WTC11 (cell line): ENCODE measurements around the gene SGCD. TPM values are rescaled to one million over a fixed set of nuclear protein-coding genes. Genes with fewer than 3 reads are reported as not detected.

Experiments used
- ATAC-seq: fragments of 200-7000 bp; cut with Tn5 transposase; 2 replicates; pipeline ENCODE4 v1.10.0; 2021; ENCODE audit warnings: mild to moderate bottlenecking, moderate library complexity
- CTCF ChIA-PET: fragments of 300-600 bp; sonication (Branson Sonifier 250); formaldehyde crosslinking; loops from one replicate; lab custom pipeline; 2021; ENCODE audit warnings: antibody characterized with exemption; lab: Charles Lee
- POLR2A ChIA-PET: fragments of 350-600 bp; sonication (Branson Sonifier 250); formaldehyde crosslinking; loops from one replicate; lab custom pipeline; 2021; ENCODE audit warnings: antibody characterized with exemption; lab: Charles Lee
- DNase-seq: peaks from one replicate; pipeline ENCODE4 v3.0.0; 2021; ENCODE audit warnings: low spot score
- H3K27ac Mint-ChIP-seq: 2 replicates; pipeline ENCODE4 v1.8.0; 2021; ENCODE audit warnings: mixed read lengths
- H3K27me3 Mint-ChIP-seq: 2 replicates; pipeline ENCODE4 v1.8.0; 2021; ENCODE audit warnings: low read depth, mild to moderate bottlenecking, moderate library complexity, mixed read lengths
- H3K36me3 Mint-ChIP-seq: 2 replicates; pipeline ENCODE4 v1.8.0; 2021; ENCODE audit warnings: mixed read lengths
- H3K4me1 Mint-ChIP-seq: 2 replicates; pipeline ENCODE4 v1.8.0; 2022; ENCODE audit warnings: mixed read lengths
- H3K4me3 Mint-ChIP-seq: 2 replicates; pipeline ENCODE4 v1.8.0; 2021; ENCODE audit warnings: mild to moderate bottlenecking, moderate library complexity, mixed read lengths
- H3K9me3 Mint-ChIP-seq: 2 replicates; pipeline ENCODE4 v1.8.0; 2021; ENCODE audit warnings: mixed read lengths
- EMX1 ChIP-seq: fragments of 250-450 bp; sonication (Bioruptor Pico); IDR thresholded peaks from 2 replicates; pipeline ENCODE4 v1.8.0; 2021; ENCODE audit warnings: mild to moderate bottlenecking
- FOXJ3 ChIP-seq: sonication (generic); formaldehyde crosslinking; IDR thresholded peaks from 2 replicates; pipeline ENCODE4 v1.9.0; 2021; ENCODE audit warnings: missing genetic modification reagents, mild to moderate bottlenecking, borderline replicate concordance
- MYBL2 ChIP-seq: sonication (generic); formaldehyde crosslinking; IDR thresholded peaks from 2 replicates; pipeline ENCODE4 v1.8.1; 2023; ENCODE audit warnings: mild to moderate bottlenecking, moderate library complexity, missing genetic modification reagents
- NFATC4 ChIP-seq: fragments of 250-450 bp; sonication (Bioruptor Pico); IDR thresholded peaks from 2 replicates; pipeline ENCODE4 v1.9.0; 2021; ENCODE audit warnings: mild to moderate bottlenecking
- NFE2L1 ChIP-seq: sonication (generic); formaldehyde crosslinking; IDR thresholded peaks from 2 replicates; pipeline ENCODE4 v1.8.1; 2023; ENCODE audit warnings: missing genetic modification reagents
- NR3C1 ChIP-seq: sonication (generic); formaldehyde crosslinking; conservative IDR thresholded peaks from 2 replicates; pipeline ENCODE4 v1.8.1; 2023; ENCODE audit warnings: low read depth, mild to moderate bottlenecking, missing genetic modification reagents
- SP1 ChIP-seq: sonication (generic); formaldehyde crosslinking; conservative IDR thresholded peaks from 2 replicates; pipeline ENCODE4 v1.8.1; 2022; ENCODE audit warnings: missing genetic modification reagents
- ZBTB21 ChIP-seq: sonication (generic); formaldehyde crosslinking; IDR thresholded peaks from 2 replicates; pipeline ENCODE4 v1.8.1; 2023; ENCODE audit warnings: mild to moderate bottlenecking, missing genetic modification reagents, borderline replicate concordance
- ZNF121 ChIP-seq: sonication (generic); formaldehyde crosslinking; IDR thresholded peaks from 2 replicates; pipeline ENCODE4 v1.8.0; 2023; ENCODE audit warnings: missing genetic modification reagents
- ZNF423 ChIP-seq: fragments of 250-450 bp; sonication (Bioruptor Pico); IDR thresholded peaks from 2 replicates; pipeline ENCODE4 v2.1.2; 2022; ENCODE audit warnings: mild to moderate bottlenecking, moderate library complexity
- total RNA-seq: library from RNA; stranded (reverse); gene quantifications from 3 replicates; pipeline ENCODE4 v1.2.3, GENCODE V29; 2021
- TF ChIP-seq, protein P1 (sequence below): sonication (generic); formaldehyde crosslinking; IDR thresholded peaks from 2 replicates; pipeline ENCODE4 v1.8.1; 2022; ENCODE audit warnings: low read depth, missing genetic modification reagents, borderline replicate concordance
- TF ChIP-seq, protein P2 (sequence below): sonication (generic); formaldehyde crosslinking; IDR thresholded peaks from 2 replicates; pipeline ENCODE4 v1.8.1; 2023; ENCODE audit warnings: mild to moderate bottlenecking, moderate library complexity, missing genetic modification reagents
- TF ChIP-seq, protein P3 (sequence below): sonication (generic); formaldehyde crosslinking; IDR thresholded peaks from 2 replicates; pipeline ENCODE4 v1.8.0; 2022; ENCODE audit warnings: mild to moderate bottlenecking, missing genetic modification reagents
- TF ChIP-seq, protein P4 (sequence below): fragments of 250-450 bp; sonication (Bioruptor Pico); IDR thresholded peaks from 2 replicates; pipeline ENCODE4 v2.1.2; 2022; ENCODE audit warnings: mild to moderate bottlenecking, moderate library complexity
- TF ChIP-seq, protein P5 (sequence below): fragments of 250-450 bp; sonication (Bioruptor Pico); IDR thresholded peaks from 2 replicates; pipeline ENCODE4 v1.8.0; 2021; ENCODE audit warnings: mild to moderate bottlenecking
- TF ChIP-seq, protein P6 (sequence below): sonication (generic); formaldehyde crosslinking; IDR thresholded peaks from 2 replicates; pipeline ENCODE4 v1.8.0; 2022; ENCODE audit warnings: mild to moderate bottlenecking, missing genetic modification reagents
- TF ChIP-seq, protein P7 (sequence below): fragments of 250-450 bp; sonication (Bioruptor Pico); IDR thresholded peaks from 2 replicates; pipeline ENCODE4 v1.9.0; 2021; ENCODE audit warnings: mild to moderate bottlenecking
- TF ChIP-seq, protein P8 (sequence below): sonication (generic); formaldehyde crosslinking; IDR thresholded peaks from 2 replicates; pipeline ENCODE4 v1.8.1; 2022; ENCODE audit warnings: missing genetic modification reagents, borderline replicate concordance

Gene SGCD
- total RNA-seq, 1 experiment from 2014 or later, result 0.33 TPM

DNA sequence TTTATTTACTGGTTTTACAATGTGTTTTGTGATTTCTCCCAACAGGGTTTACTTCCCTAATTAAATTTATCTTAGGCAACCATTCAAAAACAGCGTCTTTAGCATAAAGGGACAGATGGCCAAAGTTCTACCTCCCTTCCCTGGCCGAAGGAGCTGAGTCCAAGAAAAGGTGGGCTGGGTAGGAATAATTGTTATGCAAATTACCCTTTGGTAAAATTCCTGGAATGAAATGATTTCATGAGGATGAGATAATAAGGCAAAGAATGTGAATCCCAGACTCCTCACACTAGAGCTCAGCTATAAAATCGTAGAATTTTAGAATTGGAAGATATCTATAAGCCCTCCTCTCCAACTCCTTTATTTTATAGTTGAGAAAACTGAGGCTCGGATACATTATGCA, 119.6 kb downstream of the SGCD start:
- ATAC-seq (no peak), DNase-seq (no peak)
- Mint-ChIP-seq H3K9me3 (no peaks in the 10 kb centered on the region), H3K36me3 (no peaks in the 10 kb centered on the region), H3K4me3 (no peak overlapping the region), H3K27me3 (no peaks in the 10 kb centered on the region; the same call in 1 of the 2 replicates), H3K4me1 (peaks cover 72% of the 10 kb centered on the region), H3K27ac (no peak overlapping the region)
- POLR2A ChIA-PET, result no interaction called here
- TF ChIP-seq SP1 (CRISPR knock-in tag) (no peak), ZBTB21 (CRISPR knock-in tag) (no peak), NFE2L1 (CRISPR knock-in tag) (no peak), NFATC4 (CRISPR knock-in tag) (no peak), NR3C1 (CRISPR knock-in tag) (no peak), MYBL2 (CRISPR knock-in tag) (no peak), FOXJ3 (CRISPR knock-in tag) (no peak)
- TF ChIP-seq, protein P1, sequence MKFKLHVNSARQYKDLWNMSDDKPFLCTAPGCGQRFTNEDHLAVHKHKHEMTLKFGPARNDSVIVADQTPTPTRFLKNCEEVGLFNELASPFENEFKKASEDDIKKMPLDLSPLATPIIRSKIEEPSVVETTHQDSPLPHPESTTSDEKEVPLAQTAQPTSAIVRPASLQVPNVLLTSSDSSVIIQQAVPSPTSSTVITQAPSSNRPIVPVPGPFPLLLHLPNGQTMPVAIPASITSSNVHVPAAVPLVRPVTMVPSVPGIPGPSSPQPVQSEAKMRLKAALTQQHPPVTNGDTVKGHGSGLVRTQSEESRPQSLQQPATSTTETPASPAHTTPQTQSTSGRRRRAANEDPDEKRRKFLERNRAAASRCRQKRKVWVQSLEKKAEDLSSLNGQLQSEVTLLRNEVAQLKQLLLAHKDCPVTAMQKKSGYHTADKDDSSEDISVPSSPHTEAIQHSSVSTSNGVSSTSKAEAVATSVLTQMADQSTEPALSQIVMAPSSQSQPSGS (CRISPR knock-in tag), result no peak
- TF ChIP-seq, protein P2, sequence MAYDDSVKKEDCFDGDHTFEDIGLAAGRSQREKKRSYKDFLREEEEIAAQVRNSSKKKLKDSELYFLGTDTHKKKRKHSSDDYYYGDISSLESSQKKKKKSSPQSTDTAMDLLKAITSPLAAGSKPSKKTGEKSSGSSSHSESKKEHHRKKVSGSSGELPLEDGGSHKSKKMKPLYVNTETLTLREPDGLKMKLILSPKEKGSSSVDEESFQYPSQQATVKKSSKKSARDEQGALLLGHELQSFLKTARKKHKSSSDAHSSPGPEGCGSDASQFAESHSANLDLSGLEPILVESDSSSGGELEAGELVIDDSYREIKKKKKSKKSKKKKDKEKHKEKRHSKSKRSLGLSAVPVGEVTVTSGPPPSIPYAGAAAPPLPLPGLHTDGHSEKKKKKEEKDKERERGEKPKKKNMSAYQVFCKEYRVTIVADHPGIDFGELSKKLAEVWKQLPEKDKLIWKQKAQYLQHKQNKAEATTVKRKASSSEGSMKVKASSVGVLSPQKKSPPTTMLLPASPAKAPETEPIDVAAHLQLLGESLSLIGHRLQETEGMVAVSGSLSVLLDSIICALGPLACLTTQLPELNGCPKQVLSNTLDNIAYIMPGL, result no peak
- TF ChIP-seq, protein P3, sequence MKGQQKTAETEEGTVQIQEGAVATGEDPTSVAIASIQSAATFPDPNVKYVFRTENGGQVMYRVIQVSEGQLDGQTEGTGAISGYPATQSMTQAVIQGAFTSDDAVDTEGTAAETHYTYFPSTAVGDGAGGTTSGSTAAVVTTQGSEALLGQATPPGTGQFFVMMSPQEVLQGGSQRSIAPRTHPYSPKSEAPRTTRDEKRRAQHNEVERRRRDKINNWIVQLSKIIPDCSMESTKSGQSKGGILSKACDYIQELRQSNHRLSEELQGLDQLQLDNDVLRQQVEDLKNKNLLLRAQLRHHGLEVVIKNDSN, result no peak
- TF ChIP-seq, protein P4, sequence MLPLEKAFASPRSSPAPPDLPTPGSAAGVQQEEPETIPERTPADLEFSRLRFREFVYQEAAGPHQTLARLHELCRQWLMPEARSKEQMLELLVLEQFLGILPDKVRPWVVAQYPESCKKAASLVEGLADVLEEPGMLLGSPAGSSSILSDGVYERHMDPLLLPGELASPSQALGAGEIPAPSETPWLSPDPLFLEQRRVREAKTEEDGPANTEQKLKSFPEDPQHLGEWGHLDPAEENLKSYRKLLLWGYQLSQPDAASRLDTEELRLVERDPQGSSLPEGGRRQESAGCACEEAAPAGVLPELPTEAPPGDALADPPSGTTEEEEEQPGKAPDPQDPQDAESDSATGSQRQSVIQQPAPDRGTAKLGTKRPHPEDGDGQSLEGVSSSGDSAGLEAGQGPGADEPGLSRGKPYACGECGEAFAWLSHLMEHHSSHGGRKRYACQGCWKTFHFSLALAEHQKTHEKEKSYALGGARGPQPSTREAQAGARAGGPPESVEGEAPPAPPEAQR, result no peak
- TF ChIP-seq, protein P5, sequence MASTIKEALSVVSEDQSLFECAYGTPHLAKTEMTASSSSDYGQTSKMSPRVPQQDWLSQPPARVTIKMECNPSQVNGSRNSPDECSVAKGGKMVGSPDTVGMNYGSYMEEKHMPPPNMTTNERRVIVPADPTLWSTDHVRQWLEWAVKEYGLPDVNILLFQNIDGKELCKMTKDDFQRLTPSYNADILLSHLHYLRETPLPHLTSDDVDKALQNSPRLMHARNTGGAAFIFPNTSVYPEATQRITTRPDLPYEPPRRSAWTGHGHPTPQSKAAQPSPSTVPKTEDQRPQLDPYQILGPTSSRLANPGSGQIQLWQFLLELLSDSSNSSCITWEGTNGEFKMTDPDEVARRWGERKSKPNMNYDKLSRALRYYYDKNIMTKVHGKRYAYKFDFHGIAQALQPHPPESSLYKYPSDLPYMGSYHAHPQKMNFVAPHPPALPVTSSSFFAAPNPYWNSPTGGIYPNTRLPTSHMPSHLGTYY, result no peak
- TF ChIP-seq, protein P6, sequence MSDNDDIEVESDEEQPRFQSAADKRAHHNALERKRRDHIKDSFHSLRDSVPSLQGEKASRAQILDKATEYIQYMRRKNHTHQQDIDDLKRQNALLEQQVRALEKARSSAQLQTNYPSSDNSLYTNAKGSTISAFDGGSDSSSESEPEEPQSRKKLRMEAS (CRISPR knock-in tag), result no peak
- TF ChIP-seq, protein P7, sequence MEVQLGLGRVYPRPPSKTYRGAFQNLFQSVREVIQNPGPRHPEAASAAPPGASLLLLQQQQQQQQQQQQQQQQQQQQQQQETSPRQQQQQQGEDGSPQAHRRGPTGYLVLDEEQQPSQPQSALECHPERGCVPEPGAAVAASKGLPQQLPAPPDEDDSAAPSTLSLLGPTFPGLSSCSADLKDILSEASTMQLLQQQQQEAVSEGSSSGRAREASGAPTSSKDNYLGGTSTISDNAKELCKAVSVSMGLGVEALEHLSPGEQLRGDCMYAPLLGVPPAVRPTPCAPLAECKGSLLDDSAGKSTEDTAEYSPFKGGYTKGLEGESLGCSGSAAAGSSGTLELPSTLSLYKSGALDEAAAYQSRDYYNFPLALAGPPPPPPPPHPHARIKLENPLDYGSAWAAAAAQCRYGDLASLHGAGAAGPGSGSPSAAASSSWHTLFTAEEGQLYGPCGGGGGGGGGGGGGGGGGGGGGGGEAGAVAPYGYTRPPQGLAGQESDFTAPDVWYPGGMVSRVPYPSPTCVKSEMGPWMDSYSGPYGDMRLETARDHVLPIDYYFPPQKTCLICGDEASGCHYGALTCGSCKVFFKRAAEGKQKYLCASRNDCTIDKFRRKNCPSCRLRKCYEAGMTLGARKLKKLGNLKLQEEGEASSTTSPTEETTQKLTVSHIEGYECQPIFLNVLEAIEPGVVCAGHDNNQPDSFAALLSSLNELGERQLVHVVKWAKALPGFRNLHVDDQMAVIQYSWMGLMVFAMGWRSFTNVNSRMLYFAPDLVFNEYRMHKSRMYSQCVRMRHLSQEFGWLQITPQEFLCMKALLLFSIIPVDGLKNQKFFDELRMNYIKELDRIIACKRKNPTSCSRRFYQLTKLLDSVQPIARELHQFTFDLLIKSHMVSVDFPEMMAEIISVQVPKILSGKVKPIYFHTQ (CRISPR knock-in tag), result no peak
- CTCF ChIA-PET, result no interaction called here

DNA sequence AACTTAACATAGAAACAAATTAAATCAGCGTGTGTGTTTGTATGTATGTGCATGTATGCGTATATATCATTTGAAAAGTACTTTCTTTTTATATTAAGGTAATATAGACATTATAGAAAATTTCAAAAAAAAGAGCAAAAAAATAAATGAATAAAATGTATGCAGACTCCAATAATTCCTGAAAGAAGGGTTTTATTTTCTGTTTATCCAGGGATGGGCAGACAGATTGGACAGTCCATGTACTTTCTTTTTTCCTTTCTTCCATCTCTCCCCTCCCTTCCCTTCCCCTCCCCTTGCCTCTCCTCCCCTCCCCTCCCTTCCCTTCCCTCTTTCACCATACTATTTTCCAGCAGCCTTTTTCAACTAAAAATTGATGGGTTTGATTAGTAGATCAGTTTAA, 123.8 kb downstream of the SGCD start:
- no peak overlapping the region for H3K27ac Mint-ChIP-seq
- no peak for DNase-seq
- no peak overlapping the region for H3K4me3 Mint-ChIP-seq
- no peaks in the 10 kb centered on the region; the same call in 1 of the 2 replicates for H3K27me3 Mint-ChIP-seq
- no peaks in the 10 kb centered on the region for H3K9me3 Mint-ChIP-seq
- H3K4me1 Mint-ChIP-seq, result peaks cover 46% of the 10 kb centered on the region
- CTCF ChIA-PET, result interaction anchor here (1.5 kb wide), 1 partner anchor 18 kb away, joined by 4 read pairs; no protein-coding TSS in a partner anchor
- no peaks in the 10 kb centered on the region for H3K36me3 Mint-ChIP-seq
- POLR2A ChIA-PET, result no interaction called here
- ATAC-seq, result no peak
- TF ChIP-seq EMX1 (no peak), ZNF121 (no peak), ZNF423 (CRISPR knock-in tag) (no peak), NR3C1 (CRISPR knock-in tag) (no peak)
- TF ChIP-seq, protein P8, sequence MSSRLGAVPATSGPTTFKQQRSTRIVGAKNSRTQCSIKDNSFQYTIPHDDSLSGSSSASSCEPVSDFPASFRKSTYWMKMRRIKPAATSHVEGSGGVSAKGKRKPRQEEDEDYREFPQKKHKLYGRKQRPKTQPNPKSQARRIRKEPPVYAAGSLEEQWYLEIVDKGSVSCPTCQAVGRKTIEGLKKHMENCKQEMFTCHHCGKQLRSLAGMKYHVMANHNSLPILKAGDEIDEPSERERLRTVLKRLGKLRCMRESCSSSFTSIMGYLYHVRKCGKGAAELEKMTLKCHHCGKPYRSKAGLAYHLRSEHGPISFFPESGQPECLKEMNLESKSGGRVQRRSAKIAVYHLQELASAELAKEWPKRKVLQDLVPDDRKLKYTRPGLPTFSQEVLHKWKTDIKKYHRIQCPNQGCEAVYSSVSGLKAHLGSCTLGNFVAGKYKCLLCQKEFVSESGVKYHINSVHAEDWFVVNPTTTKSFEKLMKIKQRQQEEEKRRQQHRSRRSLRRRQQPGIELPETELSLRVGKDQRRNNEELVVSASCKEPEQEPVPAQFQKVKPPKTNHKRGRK (CRISPR knock-in tag), result no peak
- TF ChIP-seq, protein P2, result no peak
- TF ChIP-seq, protein P3, result no peak
